DMS79 (cell line): Measurements from ENCODE around the gene LRRC36.

ENCODE experiments used
- DNase-seq: peaks from one replicate; lab custom pipeline; 2025; lab: John Stamatoyannopoulos, UW

The LRRC36 gene

GRCh38 chr16:67294171-67294757, 32.4 kb upstream of the LRRC36 start:
- no peak for DNase-seq

GRCh38 chr16:67294938-67295361, 31.7 kb upstream of the LRRC36 start:
- no peak for DNase-seq

DNA sequence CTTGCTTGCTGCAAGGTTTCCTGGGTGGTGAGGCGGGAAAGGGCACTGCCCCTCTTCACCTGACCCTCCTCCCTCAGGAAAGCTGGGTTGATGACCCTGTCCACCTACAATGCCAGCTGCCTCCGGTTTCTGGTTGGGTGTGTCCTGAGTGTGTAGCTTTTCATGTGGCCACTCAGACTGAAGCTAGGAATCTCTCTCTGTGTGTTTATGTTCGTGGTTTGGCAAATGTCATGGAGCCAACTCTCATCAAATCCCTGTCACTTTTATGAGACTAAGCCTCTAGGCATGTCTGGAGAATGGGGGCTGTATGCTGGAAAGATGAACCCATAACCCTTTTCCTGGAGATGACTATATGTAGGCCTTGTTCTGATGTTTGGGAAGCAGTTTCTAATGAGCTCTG, 30.2 kb upstream of the LRRC36 start:
- DNase-seq = no peak

DNA sequence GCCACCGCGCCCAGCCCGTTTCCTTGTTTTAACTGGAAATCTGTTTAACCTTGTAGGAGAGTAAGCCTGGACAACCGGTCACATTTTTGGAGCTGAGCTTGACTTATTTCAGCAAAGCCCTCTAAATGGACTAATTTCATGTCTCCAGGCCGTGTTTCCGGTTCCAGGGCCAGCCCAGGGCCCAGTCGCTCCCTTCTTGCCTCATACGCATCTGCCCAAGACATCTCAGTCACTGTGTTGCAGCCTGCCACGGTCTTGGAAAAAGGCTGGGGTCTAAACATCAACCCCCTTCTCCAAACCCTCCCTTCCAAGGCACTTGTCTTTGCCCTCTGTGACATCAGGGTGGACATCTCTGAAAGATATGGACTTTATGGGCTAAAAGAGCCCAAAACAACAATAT, 28.3 kb upstream of the LRRC36 start:
- DNase-seq = no peak

- no peak for DNase-seq
Observed at GRCh38 chr16:67299269-67299668, 27.3 kb upstream of the LRRC36 start.

DNA sequence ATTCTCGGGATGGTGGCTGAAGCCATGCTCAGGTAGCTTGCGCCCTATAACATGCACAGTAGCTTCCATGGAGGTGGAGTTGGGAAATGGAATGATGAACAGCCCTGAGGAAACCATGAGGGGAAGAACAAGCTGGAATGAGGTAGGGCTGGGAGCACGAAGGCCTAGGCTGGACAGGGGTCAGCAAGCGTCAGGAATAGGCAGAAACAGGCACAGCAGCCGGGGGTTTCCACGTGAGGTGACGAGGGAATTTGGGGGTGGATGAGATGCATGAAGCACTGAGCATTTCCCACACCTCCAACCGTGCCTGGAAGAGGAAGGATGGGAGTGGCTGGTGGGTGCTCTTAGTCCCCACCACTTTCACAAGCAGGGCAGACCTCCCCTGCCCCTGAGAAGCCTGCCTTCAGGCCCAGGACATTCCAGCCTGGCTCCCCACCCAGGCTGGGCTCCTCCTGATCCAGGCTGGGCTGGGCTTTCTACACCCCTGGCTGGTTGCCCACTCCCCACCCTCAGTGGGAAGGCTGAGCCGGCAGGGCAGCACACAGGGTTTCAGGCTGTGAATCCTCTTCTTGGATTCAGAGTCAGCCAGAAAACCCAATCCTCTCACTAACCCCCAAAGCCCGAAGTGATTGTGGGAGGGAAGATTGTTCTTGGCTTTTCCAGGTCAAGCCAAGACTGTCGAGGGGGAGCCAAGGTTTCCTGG, 25.4 kb upstream of the LRRC36 start:
- DNase-seq = no peak

DNA sequence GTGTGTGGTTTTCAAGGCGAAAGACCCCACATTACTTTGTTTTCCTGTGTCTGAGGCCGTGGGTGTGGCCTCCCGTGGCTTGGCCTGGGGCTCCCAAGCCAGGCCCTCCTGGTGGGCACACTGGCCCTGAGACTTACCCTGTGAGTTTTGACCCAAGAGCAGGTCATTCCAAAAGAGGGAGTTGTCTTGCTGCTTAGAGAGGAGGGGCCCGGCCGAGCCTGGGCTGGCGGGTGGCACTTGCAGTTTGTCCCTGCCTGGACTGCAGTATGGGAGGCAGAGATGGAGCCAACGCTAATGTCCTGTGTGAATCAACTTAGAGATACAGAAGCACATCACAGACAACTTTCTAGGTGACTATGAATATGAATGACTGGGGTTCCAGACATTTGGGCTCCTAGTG, 24.5 kb upstream of the LRRC36 start:
- DNase-seq = no peak

DNA sequence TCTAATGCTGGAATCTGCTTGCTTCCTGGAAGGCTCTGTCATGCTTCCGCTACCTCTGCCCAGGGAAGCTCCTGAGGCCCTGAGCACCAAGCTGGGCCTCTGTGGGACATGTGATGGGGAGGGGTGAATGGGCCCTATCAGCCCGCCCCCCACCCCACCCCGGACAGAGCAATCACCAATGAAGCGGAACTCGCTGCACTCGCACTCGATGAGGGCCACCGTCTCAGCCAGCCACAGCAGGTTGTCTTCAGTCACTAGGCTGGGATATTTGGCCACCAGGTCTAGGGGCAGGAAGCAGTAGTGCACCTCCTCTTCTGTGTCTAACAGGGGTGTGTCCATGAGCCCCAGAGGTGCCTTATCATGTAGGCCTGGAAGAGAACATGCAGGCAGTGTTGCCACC, 23.6 kb upstream of the LRRC36 start:
- DNase-seq = no peak

DNA sequence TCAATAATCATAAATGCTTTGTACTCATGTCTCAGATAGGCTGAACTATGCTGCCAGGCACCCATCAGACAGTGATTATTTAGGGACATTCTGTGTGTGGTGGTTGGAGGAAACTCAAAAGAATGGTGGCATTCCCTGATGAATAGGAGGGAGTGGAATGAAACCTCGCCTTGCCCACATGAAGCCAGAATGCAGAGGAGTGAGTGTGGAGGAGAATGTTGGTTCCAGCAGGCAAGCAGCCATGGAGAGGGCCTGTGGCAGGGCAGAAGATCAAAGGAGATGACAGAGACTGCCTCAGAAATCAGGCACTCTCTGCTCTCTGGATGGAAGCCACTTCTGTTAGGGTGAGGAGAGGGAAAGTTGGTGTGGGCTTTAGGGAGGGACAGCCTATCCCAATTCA, 22.6 kb upstream of the LRRC36 start:
- no peak for DNase-seq

DNA sequence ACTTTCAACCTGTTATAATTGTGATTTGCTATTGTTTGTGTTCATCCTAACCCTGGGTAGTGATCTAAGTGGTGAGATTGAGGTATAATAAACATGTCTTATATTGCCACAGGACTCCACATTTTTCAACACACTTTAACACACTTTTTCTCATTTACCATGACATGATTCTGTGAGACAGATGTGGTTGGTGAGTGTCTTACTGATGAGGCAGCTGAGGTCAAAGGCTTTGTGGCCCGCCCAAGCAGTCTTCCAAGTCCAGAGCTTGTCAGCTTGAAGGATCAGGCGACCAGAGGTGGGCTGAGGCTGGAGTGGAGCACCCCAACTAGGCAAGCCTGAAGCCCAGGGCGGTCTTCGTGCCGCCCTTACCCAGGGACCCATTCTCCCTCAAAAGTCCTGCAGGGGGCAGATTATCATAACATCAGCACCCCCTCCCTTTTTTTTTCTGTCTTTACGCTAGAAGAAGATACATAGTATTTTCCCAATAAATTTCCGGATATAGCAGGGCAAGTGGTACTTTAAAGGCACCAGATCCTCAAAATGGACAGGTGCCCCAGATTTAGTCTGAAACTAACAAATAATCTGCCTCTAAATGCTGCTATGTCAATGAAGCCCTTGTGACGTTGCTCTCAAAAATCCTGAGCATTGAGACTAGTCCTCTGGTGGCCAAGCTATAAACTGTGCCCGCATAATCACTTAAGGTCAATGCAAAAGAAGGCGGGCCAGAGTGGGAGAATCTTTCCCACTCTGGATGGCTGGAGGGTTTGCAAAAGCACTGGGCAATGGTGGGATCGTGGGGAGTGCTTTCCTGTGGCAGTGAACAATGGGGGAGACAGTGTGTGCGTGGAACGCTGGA, 21.2 kb upstream of the LRRC36 start:
- no peak for DNase-seq

DNA sequence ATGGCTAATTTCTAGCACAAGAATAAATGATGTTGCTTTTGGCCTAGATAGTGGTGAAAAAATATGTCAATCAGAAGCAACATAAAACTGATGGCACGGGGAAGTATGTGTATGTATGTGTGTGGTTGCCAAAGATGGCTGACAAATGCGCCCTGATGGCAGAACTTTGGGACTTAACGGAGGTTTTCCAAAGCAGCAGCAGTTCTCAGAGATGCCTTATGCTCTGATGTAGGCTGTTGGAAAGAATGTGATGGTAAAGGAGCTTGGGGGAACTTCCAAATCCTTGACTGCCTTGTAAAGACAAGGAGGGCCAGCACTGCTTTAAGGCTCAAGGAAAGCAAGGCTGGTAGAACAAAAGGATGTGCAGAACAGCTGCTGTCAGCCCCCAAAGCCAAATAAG, 16.1 kb upstream of the LRRC36 start:
- DNase-seq = no peak

GRCh38 chr16:67311607-67312488, 14.8 kb upstream of the LRRC36 start:
- DNase-seq = no peak

DNA sequence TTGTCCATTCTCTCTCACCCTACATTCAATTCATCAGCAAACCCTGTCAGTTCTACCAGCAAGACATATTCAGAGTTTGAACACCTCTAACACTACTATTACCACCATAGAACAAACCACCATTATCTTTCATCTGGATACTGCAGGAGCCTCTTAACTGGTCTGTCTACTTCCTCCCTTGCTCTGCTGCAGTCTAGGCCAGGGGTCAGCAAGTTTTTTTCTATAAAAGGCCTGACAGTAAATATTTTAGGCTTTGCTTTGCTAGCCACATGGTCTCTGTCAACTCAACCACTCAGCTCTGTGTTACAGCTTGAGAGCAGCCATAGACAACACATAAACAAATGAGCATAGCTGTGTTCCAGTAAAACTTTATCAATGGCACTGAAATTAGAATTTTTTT, 13.9 kb upstream of the LRRC36 start:
- DNase-seq = no peak

DNA sequence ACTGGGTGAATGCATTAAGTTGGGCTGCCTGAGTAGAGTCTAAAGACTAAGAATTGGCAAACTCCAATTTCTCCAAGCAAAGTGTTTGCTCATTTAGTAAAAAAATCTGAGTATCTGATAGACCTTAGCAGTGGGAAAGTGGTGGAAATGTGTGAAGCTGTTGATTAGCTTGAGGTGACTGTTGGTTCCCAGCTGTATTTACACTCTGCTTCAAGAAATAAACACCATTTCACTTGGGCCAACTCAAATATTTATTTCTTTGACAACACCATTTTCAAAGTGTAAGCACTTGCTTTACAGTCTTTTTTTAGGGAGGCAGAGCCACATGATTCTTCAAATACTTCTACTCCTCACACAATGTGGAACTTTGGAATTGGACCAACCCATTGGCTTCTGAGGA, 8.8 kb upstream of the LRRC36 start:
- no peak for DNase-seq

- DNase-seq = no peak
Observed at GRCh38 chr16:67326115-67326471, 522 bp upstream of the LRRC36 start.

DNA sequence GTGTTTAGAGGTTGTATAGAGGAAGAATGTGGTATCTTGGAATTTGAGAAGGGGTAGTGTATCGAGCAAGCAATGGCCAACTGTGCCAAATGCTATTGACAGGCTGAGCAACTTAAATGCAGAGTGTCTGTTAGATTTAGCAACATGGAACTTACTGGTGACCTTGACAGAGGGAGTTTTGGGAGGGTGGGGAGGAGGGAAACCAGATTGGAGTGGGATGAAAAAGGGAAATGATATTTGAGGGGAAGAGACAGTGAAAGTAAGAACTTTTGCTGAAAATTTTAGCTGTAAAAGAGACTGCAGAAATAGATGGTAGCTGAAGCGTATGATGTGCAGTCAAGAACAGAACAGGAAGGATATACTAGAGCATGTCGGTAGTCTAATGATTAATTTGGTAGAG, 1.1 kb downstream of the LRRC36 start:
- no peak for DNase-seq

DNA sequence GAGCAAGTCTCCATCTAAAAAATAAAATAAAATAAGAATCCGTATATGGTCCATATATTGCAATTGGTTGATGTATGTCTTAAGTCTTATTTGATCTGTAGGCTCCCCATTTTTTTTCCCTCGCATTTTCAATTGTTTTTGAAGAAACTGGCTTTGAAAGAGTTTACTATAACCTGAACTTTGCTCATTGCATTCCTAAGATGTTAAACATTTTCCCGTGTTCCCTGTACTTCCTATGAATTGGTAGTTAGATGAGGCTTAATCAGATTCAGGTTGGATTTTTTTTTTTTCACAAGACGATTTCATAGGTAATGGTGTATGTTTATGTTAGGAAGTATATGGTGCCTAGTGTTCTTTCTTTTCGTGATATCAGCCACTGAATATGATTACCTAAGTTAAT, 3.3 kb downstream of the LRRC36 start:
- DNase-seq = no peak

DNA sequence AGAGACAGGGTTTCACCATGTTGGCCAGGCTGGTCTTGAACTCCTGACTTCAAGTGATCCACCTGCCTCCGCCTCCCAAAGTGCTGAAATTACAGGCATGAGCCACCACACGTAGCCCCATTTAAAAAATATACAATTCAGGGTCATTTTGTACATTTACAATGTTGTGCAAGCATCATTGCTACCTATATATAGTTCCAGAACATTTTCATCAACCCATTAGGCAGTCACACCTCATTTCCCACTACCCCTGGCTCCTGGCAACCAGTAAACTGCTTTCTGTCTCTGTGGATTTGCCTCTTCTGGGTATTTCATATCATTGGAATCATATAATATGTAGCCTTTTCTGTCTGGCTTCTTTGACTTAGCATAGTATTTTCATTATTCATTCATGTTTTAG, 6.7 kb downstream of the LRRC36 start:
- DNase-seq = no peak

DNA sequence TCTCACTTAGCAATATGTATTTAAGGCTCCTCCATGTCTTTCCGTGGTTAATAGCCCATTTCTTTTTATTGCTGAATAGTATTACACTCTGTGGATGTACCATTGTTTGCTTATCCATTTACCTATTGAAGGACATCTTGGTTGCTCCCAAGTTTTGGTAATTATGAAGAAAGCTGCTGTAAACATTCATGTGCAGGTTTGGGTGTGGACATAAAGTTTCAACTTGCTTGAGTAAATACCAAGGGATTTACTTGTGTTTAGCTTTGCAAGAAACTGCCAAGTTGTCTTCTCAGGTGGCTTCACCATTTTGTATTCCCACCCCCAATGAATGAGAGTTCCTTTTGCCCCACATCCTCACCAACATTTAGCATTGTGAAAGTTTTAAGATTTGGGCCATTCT, 9.5 kb downstream of the LRRC36 start:
- DNase-seq = no peak

DNA sequence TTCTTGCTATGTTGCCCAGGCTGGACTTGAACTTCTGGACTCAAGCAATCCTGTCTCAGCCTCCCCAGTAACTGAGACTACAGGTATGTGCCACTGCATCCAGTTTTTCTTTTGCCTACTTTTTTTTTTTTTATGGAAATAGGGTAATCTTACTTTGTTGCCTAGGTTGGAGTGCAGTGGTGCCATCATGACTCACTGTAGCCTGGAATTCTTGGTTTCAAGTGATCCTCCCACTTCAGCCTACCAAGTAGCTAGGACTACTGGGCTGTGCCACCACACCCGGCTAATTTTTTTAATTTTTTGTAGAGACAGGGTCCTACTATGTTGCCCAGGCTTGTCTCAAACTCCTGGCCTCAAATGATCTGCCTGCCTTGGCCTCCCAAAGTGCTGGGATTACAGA, 10.0 kb downstream of the LRRC36 start:
- DNase-seq = no peak

- no peak for DNase-seq
Observed at GRCh38 chr16:67339453-67339852, 12.8 kb downstream of the LRRC36 start.

DNA sequence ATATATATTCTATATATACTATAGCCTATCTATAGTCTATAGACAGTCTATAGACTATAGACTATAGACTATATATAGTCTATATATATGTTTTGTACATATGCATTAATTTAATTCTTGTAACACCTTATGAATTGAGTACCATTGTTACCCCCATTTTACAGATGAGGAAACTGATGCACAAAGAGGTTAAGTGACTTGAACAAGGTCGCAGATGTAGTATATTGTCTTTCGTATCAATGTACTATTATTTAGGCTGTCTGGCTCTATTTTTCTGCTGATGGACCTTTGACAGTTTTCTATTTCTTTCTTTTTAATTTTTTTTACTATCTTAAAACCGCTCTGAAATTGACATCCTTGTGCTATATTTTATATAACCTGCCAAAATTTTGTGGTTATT, 14.6 kb downstream of the LRRC36 start:
- no peak for DNase-seq
